ENCODE data around the gene MMP24. TPM values are rescaled to one million over a fixed set of nuclear protein-coding genes. Genes with fewer than 3 reads are reported as not detected.
"Not testable (repeated sequence)": the region's sequence is repeated elsewhere in the genome, so short reads cannot be mapped to it uniquely, and the experiment has no call there.

The MMP24 gene
- total and polyA plus RNA-seq, 2 experiments from 2014 or later = 0.70 to 8.5 TPM

GRCh38 chr20:35200267-35200666 is 26.2 kb upstream of the MMP24 start:
- Histone ChIP-seq H2AFZ (no peak overlapping the region), H3K36me3 (ENCODE audit: low read depth) (no peaks in the 10 kb centered on the region), H3K9me3 (ENCODE audit: low read depth) (peaks cover 3% of the 10 kb centered on the region), H3K27ac (peak overlapping the region; percentile 79), H3F3A (ENCODE audit: insufficient read depth) (peaks cover 22% of the 10 kb centered on the region), H3K4me2 (ENCODE audit: unreplicated experiment) (peak overlapping the region; percentile 64), H3K9me2 (ENCODE audit: insufficient read depth) (no peaks in the 10 kb centered on the region), H3K4me1 (ENCODE audit: insufficient read depth) (peaks cover 15% of the 10 kb centered on the region), H3K27me3 (replicated peaks; ENCODE audit: insufficient read depth) (no peaks in the 10 kb centered on the region), H3K79me2 (ENCODE audit: insufficient read depth) (no peaks in the 10 kb centered on the region), H4K20me1 (ENCODE audit: insufficient read depth) (no peaks in the 10 kb centered on the region), H3K9ac (peak overlapping the region; percentile 20; the same call in 1 of the 2 replicates), H3K4me3 (peak overlapping the region; percentile 12)
- 0 to 2% methylated on average over 1 of the region's 1 CpG for WGBS, 2 experiments (ENCODE audit: low coverage in 1 of 2, low lambda C conversion rate in 2 of 2, missing lambda C conversion rate in 2 of 2)
- in situ Hi-C loops (cut with MboI) = loop anchor here (25.0 kb wide), 1 partner anchor 363 kb away; the partner anchor contains the start of gene NCOA6
- TF ChIP-seq EZH2phosphoT487 (IDR thresholded peaks at IDR 0.05; ENCODE audit: insufficient read depth, low read depth) (no peak), EZH2 (IDR thresholded peaks at IDR 0.05; ENCODE audit: insufficient read depth, poor library complexity, severe bottlenecking) (no peak)
- DNase-seq = peak; percentile 91

- H3K79me2 ChIP-seq (ENCODE audit: insufficient read depth); H3K27me3 ChIP-seq (replicated peaks; ENCODE audit: insufficient read depth); H4K20me1 ChIP-seq (ENCODE audit: insufficient read depth); H3K9me2 ChIP-seq (ENCODE audit: insufficient read depth); H3K9ac ChIP-seq; DNase-seq; H3K4me3 ChIP-seq; H3K9me3 ChIP-seq (ENCODE audit: low read depth); H2AFZ ChIP-seq; H3K36me3 ChIP-seq (ENCODE audit: low read depth); H3K27ac ChIP-seq; H3K4me2 ChIP-seq (ENCODE audit: unreplicated experiment): not testable (repeated sequence)
- Histone ChIP-seq H3F3A (ENCODE audit: insufficient read depth) (peaks cover 22% of the 10 kb centered on the region), H3K4me1 (ENCODE audit: insufficient read depth) (peaks cover 15% of the 10 kb centered on the region)
- in situ Hi-C loops (cut with MboI) = loop anchor here (25.0 kb wide), 1 partner anchor 364 kb away; the partner anchor contains the start of gene NCOA6
- WGBS, 2 experiments (ENCODE audit: low coverage in 1 of 2, low lambda C conversion rate in 2 of 2, missing lambda C conversion rate in 2 of 2) = 99% methylated on average over 5 of the region's 5 CpGs
Measured at GRCh38 chr20:35201467-35201866, 25.0 kb upstream of the MMP24 start.

DNA sequence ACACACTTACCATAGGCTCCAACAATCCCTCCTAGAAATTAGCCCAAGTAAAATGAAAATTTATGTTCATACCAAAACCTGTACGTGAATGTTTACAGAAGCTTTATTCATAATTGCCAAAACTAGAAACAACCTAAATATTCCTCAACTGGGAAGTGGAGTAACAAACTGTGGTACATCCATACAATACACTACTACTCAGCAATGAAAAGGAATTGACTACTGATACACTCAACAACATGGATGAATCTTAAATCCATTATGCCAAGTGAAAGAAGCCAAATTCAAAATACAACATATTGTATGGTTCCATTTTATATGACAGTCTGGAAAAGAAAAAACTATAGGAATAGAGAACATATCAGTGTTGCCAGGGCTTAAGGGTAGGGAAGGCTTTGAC is 19.7 kb upstream of the MMP24 start:
- Histone ChIP-seq H3K4me3 (no peak overlapping the region), H3F3A (ENCODE audit: insufficient read depth) (peaks cover 7% of the 10 kb centered on the region; the same call in 1 of the 2 replicates), H3K4me2 (ENCODE audit: unreplicated experiment) (no peak overlapping the region), H3K9me3 (ENCODE audit: low read depth) (no peaks in the 10 kb centered on the region), H3K9ac (no peak overlapping the region), H3K27ac (no peak overlapping the region), H3K27me3 (replicated peaks; ENCODE audit: insufficient read depth) (no peaks in the 10 kb centered on the region), H3K79me2 (ENCODE audit: insufficient read depth) (no peaks in the 10 kb centered on the region), H3K9me2 (ENCODE audit: insufficient read depth) (no peaks in the 10 kb centered on the region), H3K36me3 (ENCODE audit: low read depth) (no peaks in the 10 kb centered on the region), H4K20me1 (ENCODE audit: insufficient read depth) (no peaks in the 10 kb centered on the region), H2AFZ (no peak overlapping the region), H3K4me1 (ENCODE audit: insufficient read depth) (0 out of 2 replicates have a peak, but pooled peaks cover 6% of the 10 kb centered on the region)
- TF ChIP-seq EZH2 (IDR thresholded peaks at IDR 0.05; ENCODE audit: insufficient read depth, poor library complexity, severe bottlenecking) (no peak), EZH2phosphoT487 (IDR thresholded peaks at IDR 0.05; ENCODE audit: insufficient read depth, low read depth) (no peak)
- 96 to 100% methylated on average over 1 of the region's 1 CpG for WGBS, 2 experiments (ENCODE audit: low coverage in 1 of 2, low lambda C conversion rate in 2 of 2, missing lambda C conversion rate in 2 of 2)
- in situ Hi-C loops (cut with MboI) = loop anchor here (25.0 kb wide), 1 partner anchor 370 kb away; the partner anchor contains the start of gene NCOA6
- DNase-seq = no peak

GRCh38 chr20:35207950-35208611 is 18.4 kb upstream of the MMP24 start:
- 10 to 11% methylated on average over 8 of the region's 8 CpGs for WGBS, 2 experiments (ENCODE audit: low coverage in 1 of 2, low lambda C conversion rate in 2 of 2, missing lambda C conversion rate in 2 of 2)
- no peaks in the 10 kb centered on the region for H3K9me3 ChIP-seq (ENCODE audit: low read depth)
- H3K36me3 ChIP-seq (ENCODE audit: low read depth) = no peaks in the 10 kb centered on the region
- H3K79me2 ChIP-seq (ENCODE audit: insufficient read depth) = no peaks in the 10 kb centered on the region
- in situ Hi-C loops (cut with MboI) = loop anchor here (25.0 kb wide), 1 partner anchor 371 kb away; the partner anchor contains the start of gene NCOA6
- TF ChIP-seq EZH2 (IDR thresholded peaks at IDR 0.05; ENCODE audit: insufficient read depth, poor library complexity, severe bottlenecking) = no peak
- TF ChIP-seq EZH2phosphoT487 (IDR thresholded peaks at IDR 0.05; ENCODE audit: insufficient read depth, low read depth) = no peak
- H3F3A ChIP-seq (ENCODE audit: insufficient read depth) = peaks cover 7% of the 10 kb centered on the region; the same call in 1 of the 2 replicates
- H3K9me2 ChIP-seq (ENCODE audit: insufficient read depth) = no peaks in the 10 kb centered on the region
- H3K27ac ChIP-seq = peak overlapping the region; percentile 31; the same call in 1 of the 2 replicates
- H3K9ac ChIP-seq = peak overlapping the region; percentile 43
- H3K4me3 ChIP-seq = peak overlapping the region; percentile 46
- H3K4me2 ChIP-seq (ENCODE audit: unreplicated experiment) = peak overlapping the region; percentile 60
- H2AFZ ChIP-seq = peak overlapping the region; percentile 81
- no peaks in the 10 kb centered on the region for H3K27me3 ChIP-seq (replicated peaks; ENCODE audit: insufficient read depth)
- DNase-seq = peak; percentile 81
- H4K20me1 ChIP-seq (ENCODE audit: insufficient read depth) = no peaks in the 10 kb centered on the region
- H3K4me1 ChIP-seq (ENCODE audit: insufficient read depth) = 0 out of 2 replicates have a peak, but pooled peaks cover 6% of the 10 kb centered on the region
